Gastroesophageal sphincter (tissue), 3 donors: ENCODE data around the gene IMP4.

Experiments used
- EP300 ChIP-seq: sonication (generic); formaldehyde crosslinking; IDR thresholded peaks from one replicate; pipeline ENCODE4 v1.6.1; 2017; ENCODE audit warnings: antibody characterized with exemption, mild to moderate bottlenecking
- POLR2A ChIP-seq, 2 donors: fragments of 450-650 bp; IDR thresholded peaks; one replicate each; pipeline ENCODE4 v1.6.1; 2017; ENCODE audit warnings: antibody characterized with exemption in 2 of 2, mild to moderate bottlenecking in 2 of 2, moderate library complexity in 1 of 2
- POLR2AphosphoS5 ChIP-seq: sonication (generic); formaldehyde crosslinking; IDR thresholded peaks from one replicate; pipeline ENCODE4 v1.6.1; 2017; ENCODE audit warnings: antibody characterized with exemption
- TF ChIP-seq, protein P1 (sequence below), 4 experiments: fragments of 200-600 bp in 2 of 4; fragments of 450-650 bp in 2 of 4; sonication (generic) in 1 of 4; IDR thresholded peaks; one replicate each; pipeline ENCODE4 v1.5.1; 2017 to 2019; ENCODE audit warnings: antibody characterized with exemption in 4 of 4, mild to moderate bottlenecking in 2 of 4, moderate library complexity in 2 of 4

DNA sequence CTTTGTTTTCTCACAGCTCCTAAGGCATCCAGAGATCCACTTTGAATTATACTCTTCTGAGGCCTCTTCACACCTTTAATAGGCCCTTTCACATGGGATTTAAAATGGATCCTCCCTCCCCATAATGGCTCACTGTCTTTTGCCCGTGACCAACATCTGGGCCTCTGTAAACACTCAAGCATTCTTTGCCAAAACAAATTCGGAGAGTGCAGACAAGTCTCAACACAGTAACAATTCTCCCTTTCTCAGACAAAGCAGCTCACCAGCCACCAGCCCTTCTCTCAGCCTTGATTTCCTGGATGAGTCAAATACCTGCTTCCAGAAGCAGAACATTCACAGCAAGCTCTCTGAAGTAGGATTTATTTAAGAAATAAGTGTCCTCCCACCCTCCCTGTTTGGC lies 14.0 kb upstream of the IMP4 start:
- TF ChIP-seq POLR2A (IDR thresholded peaks at IDR 0.05) (no peak), EP300 (no peak), POLR2AphosphoS5 (no peak)
- TF ChIP-seq, protein P1, sequence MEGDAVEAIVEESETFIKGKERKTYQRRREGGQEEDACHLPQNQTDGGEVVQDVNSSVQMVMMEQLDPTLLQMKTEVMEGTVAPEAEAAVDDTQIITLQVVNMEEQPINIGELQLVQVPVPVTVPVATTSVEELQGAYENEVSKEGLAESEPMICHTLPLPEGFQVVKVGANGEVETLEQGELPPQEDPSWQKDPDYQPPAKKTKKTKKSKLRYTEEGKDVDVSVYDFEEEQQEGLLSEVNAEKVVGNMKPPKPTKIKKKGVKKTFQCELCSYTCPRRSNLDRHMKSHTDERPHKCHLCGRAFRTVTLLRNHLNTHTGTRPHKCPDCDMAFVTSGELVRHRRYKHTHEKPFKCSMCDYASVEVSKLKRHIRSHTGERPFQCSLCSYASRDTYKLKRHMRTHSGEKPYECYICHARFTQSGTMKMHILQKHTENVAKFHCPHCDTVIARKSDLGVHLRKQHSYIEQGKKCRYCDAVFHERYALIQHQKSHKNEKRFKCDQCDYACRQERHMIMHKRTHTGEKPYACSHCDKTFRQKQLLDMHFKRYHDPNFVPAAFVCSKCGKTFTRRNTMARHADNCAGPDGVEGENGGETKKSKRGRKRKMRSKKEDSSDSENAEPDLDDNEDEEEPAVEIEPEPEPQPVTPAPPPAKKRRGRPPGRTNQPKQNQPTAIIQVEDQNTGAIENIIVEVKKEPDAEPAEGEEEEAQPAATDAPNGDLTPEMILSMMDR (IDR thresholded peaks at IDR 0.05), result no peak
